DMS 273 (cell line): ENCODE results near the gene LARP6.
A peak's percentile ranks its signal among the peaks of the same experiment; 100 is the strongest.
"Not testable (repeated sequence)": the region's sequence is repeated elsewhere in the genome, so short reads cannot be mapped to it uniquely, and the experiment has no call there.

Experiments used
- DNase-seq: peaks from one replicate; lab custom pipeline; 2025; ENCODE audit not compliant: unreplicated experiment; lab: John Stamatoyannopoulos, UW

Gene LARP6

DNA sequence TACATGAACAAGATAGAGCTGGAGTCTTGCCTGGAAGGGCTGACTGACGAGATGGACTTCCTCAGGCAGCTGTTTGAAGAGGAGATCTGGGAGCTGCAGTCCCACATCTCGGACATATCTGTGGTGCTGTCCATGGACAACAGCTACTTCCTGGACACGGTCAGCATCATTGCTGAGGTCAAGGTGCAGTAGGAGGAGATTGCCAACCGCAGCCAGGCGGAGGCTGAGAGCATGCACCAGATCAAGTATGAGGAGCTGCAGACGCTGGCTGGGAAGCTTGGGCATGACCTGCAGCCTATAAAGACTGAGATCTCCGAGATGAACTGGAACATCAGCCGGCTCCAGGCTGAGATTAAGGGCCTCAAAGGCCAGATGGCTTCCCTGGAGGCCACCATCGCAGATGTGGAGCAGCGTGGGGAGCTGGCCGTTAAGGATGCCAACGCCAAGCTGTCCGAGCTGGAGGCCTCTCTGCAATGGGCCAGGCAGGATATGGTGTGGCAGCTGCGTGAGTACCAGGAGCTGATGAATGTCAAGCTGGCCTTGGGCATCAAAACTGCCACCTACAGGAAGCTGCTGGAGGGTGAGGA is 5.5 kb upstream of the LARP6 start:
- DNase-seq: no peak

DNA sequence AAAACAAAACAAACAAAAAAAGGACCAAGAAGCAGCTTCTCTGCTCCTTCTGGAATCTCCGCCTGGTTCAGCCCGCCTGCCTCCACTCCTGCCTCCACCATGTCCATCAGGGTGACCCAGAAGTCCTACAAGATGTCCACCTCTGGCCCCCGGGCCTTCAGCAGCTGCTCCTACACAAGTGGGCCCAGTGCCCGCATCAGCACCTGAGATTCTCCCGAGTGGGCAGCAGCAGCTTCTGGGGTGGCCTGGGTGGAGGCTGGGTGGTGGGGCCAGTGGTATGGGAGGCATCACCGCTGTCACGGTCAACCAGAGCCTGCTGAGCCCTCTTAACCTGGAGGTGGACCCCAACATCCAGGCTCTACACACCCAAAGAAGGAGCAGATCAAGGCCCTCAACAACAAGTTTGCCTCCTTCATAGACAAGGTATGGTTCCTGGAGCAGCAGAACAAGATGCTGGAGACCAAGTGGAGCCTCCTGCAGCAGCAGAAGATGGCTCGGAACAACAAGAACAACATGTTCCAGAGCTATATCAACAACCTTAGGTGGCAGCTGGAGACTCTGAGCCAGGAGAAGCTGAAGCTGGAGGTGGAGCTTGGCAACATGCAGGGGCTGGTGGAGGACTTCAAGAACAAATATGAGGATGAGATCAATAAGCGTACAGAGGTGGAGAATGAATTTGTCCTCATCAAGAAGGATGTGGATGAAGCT is 4.8 kb upstream of the LARP6 start:
- DNase-seq: not testable (repeated sequence)

DNA sequence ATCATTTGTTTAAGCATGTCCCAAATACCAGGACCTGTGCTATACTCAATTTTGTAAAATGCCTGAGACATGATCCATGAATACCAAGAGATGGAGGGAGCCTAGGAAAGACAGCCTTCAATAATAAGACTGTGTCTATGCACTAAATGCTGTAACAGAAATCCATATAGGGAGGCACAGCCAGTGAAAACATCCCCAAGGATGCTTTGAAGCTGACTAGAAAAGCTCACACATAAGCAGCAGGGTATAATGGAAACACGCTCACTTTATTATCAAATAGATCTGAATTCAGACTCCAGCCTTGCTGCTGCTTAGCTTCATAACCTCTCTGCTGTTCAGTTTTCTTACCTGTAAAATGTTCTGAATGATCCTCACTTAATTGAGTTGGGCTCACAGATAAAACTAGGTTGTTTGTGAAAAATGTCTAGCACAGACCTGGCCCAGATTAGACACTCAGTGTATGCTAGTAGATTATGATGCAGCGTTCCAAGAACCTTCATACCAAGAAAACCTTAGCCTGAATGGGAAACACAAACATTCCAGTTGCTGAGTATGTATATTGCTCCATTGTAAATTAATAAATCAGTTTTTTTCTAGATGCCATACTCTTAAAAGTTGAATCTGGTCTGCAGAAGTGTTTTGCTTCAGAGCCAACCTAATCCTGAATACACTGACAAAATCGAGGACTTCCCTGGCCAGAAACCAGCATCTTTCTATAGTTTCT is 3.8 kb upstream of the LARP6 start:
- DNase-seq: no peak

DNA sequence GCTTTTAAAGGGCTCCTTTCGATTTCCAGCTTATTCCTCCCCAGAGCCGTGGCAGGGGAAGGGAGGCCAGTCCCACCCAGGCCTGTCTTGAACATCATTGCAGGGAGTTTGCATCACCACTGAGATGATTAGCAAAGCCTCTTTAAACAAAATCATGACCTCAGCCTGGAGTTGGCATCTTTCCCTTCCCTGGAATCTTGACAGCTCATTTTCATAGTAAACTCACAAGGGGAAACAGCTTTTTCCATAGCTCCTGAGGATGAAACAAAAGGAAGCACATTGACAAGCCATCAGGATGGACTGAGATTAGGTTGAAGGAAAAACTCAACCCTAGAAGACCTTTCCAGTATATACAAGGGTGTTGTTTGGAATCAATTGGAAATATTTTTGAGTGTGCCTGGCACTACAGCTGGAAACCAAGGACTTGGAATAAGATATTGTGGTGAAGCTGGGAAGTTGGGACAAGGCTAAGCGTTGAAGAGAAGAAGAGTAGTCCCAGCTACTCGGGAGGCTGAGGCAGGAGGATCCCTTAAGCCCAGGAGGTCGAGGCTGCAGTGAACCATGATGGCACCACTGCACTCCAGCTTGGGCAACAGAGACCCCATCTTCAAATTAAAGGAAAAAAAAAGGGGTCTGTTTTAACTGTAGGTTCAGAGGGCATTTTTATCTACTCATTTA is 3.1 kb upstream of the LARP6 start:
- peak; percentile 63 for DNase-seq

DNA sequence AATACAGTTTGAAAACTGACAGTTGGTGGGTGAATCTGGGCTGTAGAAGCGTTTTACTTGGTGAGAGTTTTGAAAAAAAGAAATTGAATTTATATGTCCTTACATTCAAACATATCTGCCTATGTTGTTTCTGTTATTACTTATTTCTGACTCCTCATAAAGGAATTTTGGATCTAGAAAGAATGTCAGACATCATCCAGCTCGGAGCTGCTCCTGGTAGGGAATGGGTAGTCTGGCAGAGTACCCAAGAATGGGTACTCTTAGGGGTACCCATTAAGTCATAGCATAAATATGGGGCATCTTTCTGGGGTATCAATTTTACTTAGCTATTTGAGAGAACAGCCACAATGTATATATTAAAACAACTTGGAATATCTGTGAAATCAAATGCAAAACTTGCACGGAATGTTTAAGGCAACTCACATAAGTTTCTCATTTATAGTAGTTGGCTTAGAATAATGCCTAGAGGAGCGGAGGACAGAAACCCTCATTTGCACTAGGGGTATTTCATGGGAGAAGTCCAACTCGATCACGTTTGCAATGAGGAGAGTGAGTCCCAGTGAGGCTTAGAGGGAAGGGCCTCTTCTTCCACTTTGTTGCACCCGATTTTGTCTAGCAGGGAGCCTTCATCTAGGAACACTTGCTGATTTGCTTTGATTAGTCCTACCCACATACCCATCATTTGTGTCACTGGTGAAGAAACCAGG is 2.4 kb upstream of the LARP6 start:
- DNase-seq: no peak

DNA sequence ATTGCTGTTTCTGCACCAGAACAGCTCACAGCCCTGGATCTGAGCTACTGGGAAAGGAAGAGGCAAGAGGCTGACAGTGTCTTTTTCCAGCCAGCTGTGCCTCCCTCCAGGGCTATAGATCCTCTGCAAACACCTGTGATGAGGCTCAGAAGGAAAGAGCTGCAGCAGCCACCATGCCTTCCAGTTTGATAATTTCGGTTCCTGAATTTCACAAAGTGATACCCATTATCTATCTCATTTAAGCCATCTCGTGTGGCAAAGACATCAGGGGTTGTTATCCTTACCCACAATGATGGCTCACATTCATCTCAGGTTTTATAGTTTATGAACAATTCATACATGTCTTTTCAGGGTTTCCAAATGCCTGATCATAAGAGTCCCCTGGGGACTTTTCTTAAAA is 1.8 kb upstream of the LARP6 start:
- no peak for DNase-seq

DNA sequence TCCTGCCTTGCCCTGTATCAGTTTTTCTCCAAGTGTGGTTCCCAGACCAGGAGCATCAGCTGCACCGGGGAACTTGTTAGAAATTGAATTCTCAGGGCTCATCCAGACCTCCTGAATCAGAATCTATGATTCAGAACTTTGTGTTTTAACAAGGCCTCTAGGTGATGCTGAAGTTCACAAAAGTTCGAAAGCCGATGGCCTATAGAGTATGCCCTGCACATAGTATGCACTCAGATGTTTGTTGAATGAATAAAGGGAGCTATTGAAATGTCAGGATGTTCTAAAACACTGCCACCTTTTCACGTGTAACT is 664 bp upstream of the LARP6 start:
- peak; percentile 35 for DNase-seq

DNA sequence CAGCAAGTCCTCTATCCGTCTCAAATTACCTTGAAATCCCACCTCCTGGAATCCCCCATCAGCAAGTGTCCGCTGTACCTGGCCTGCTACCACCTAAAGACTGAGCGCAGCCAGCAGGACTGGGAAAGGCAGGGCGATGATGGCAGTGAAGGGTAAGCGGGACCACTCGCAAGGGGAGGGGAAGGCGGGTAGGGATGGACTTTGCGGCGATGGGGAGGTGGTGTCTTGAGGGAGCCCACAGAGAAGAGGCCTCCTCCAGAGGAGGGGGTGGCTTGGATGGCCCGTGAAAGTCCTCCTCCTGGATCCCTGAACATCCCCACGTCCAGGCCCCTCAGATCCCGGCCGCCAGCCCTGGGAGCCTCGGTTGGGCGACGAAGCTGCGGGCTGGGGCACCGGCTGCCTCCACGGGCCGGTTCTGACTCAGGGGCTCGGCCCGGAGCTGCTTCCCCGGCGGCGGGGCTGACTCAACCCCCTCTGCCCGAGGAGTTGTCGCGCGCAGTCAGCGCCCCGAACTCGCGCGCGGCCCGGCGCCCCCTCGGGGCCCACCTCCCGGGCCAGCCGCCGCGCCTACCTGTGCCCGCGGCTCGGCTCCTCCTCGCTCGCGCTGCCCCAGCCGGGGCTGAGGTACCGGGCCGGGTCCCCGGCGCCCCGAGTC is 512 bp downstream of the LARP6 start:
- peak; percentile 35 for DNase-seq

DNA sequence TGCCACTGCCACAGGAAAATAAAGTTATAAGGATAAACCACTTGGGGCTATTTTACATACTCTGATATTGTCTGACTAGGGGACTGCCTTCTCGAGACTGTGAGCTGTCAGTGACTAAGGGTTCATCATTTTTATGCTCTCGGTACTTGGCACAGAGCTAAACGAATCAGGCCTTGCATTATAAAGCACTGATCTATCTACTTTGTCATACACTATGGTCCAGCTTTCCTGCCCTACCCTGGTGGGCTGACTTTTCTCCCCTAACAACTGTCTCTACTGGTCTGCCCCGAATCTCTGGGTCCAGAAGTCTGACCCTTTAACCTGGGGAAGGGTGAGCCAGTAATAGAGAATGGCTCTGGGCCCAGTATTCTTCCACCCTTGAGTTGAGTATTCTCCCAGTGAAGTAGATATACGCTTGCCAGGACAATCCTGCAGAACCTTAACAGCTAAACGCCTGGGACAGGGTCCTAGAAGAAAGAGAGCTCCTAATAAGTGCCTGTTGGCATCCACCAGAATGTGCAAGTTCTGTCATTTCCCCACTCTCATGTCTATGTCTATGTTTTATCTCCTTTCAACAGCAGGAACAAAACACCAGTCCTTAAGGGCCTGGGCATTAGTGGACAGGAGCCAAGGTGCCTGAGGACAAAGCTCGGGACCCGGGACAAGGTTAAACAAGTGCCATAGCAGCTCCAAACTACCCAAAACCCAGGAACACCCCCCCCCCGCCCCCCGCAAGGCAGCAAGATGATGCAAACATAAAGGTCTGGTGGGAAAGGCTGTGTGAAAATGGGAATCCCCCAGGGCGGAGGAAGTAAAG is 1.2 kb downstream of the LARP6 start:
- no peak for DNase-seq

DNA sequence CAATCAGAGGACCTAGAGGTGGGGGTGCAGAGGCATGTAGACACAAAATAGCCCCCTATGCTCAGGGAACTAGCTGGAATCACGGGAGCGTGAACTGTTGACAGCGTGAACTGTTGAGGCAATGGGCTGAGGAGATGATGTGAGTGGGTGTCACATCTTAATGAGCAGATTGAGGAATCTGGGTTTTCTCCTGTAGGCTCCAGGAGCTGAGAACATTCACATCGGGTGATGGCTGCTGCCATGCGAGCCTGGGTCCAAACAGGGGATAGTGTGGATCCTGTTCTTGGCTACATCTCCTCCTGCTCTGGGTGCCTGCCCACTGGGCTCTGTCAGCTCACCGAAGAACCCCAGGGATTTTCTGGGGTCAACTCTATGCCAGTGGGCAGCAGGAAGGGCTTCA is 2.1 kb downstream of the LARP6 start:
- DNase-seq: no peak

DNA sequence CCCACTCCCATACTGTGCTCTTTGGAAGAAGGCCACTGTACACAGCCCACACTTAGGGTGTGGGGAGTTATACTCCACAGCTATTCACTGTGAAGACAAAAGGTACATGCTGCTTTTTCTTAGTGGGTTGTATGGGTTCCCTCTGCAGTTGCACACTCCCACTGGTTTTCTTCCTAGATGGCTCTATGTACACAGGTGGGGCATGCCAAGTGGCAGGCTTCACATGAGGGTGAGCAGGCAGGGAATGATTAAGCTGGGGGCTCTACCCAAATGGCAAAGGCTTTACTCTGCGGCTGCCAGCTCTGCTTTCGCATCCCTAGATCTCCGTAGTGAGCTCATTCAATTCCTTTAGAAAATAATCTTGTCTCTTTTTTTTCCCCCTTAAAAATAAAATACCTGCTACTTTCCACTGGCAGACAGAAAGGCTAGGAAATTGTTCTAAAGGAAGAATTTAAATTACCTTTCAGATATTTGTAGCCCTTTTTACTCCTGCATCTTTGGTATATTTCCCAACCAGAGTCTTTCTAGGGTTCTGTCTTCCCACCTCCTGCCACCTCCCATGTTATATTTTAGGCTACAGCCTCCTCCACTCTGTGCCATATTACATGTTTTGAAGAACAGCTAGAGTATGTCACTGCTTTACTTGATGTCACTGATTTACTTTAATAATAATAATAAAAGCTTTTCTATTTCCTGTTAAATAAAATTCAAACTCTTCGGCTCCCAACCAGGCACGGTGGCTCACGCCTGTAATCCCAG is 8.2 kb downstream of the LARP6 start:
- no peak for DNase-seq

DNA sequence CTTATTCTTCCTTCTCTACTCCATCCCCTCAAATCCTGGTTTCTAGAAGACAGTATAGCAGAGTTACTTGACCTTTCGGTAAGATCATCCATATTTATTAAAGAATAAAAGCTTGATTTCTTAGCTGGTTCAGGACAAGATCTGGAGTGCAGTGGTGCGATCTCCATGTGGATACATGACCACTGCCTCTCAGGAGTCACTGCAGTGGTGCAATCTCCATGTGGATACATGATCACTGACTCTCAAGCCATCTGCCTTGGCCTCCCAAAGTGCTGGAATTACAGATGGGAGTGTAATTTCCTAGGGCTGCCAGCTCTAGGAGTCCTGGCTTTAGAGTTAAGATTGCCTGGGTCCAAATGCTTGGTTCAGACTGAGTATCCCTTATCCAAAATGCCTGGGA is 16.5 kb downstream of the LARP6 start:
- DNase-seq: peak; percentile 9

DNA sequence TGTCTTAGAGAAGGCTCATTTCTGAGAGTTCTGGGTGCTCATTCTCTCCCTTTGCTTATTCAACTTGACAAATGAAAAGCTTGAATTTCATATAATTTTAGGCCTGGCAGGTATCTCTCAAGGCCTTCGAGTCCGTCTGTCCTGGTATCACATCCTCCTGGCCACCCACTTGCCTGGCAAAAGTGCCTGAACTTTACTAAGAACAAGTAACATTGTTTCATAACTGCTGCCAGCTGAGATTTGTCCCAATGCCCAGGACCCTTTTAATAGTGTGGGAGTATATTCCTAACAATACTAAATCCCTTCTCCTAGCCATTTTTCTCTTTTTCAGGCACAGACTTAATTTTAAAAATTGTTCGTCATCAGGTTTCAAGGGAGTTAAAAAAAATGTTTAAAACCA is 18.1 kb downstream of the LARP6 start:
- DNase-seq: no peak

DNA sequence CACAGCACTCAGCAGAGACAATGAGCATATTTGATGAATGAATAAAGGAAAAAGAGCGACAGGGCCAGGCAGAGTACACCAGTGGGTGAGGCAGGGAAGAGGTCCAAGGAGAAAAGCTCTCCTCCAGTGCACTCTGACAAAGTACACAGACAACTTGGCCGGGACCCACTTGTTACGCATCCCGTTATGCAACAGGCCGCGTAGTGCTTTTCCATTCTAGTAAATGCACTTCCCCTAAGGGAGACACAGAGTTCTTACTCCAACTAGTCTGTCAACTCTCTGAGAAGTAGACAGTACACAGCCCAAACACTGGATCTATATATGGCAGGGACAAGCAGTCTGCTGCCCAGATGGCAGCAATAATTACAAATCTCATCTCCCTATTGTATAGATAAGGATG is 18.5 kb downstream of the LARP6 start:
- no peak for DNase-seq

DNA sequence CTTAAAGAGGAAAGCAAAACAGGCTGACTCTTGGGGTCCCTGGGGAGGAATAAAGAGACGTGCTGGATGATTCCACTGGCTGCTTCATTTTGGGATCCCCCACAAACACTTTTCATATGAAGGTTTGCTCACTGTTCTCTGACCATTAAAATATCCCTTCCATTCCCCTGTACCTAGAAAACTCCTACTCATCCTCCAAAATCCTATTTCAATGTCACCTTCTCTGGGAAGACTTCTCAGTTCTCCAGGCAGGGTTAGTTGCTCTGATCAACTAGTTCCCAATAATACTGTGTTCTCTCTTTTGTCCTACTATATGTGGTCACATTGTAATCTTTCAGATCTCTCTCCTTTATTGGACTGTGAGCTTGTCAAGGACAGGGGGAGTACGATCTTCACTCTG is 19.0 kb downstream of the LARP6 start:
- no peak for DNase-seq

DNA sequence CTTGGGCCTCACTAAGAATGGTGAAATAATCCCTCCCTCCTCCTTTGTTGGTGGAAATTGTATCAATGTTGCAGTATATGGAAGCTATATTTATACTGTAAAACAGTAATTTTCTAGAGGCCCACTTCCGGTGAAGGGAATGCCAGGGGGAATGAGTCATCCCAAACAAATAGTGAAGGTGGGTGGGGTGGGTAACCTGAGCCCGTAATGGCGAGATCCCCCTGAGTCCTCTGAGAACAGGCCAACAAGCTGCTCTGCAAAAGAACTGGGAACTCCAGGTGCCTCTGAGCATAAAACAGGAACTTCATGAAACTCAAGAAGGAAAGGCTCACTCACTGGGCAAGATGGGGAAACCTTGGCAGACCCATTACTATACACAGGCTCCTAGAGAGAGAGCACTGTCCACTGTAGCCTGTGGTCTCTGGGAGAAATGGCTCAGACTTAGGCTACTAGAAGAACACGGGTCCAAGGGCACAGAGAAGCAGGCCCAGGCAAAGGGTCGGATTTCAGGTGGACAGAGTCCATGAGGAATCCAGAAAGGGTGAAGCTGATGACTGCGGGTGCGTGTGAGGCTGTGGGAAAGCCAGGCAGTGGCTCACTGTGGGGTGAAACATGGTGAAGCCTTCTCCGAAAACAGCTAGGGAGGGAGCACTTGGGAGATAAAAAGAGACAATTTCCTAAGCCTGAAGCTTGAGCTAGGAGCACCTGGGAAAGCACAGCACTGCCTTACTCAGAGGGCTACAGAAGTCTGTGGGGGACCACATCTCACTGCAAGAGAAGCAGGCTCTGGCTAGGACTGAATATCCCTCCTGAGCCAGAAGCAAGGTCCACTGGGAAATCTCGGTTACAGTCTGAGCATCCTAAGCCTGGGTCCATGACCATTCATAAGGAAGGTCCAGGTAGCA is 19.8 kb downstream of the LARP6 start:
- peak; percentile 54 for DNase-seq

DNA sequence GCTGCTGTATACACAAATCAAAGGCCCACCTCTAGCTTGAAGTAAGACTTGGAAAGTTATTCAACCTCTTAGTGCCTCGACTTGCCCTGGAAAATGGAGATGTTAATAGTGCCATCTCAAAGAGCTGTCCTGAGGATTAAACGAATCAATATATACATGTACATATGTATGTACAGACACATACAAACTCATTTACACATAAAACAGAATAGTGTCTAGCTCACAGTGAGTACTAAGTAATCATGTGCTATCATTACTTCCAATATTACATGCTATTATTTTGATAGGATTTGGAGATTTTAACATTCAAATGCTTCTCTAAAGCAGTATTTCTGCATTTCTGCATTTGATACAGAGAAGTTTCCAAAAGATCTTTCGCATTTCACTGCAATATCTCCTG is 20.5 kb downstream of the LARP6 start:
- DNase-seq: no peak

DNA sequence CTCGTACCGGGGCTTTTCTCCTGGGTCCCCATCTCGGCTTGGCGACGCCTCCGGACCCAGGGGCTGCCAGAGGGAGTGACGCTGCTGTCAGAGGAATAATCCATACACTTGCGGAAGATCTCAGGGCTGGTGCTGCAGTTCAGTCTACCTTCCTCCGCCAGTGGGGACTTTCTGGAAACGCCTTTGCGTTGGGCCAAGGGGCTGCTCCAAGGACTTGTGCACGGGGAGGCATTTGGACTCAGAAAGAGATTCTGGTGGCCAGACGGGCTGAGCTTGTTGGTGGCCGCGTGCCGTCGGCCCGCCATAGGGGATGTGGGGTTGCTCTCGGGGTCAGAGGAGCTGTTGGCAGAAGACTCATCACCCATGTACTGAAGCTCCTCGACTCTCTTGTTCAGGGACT is 21.8 kb downstream of the LARP6 start:
- no peak for DNase-seq
